ENCODE data around the gene DEPDC7.

The DEPDC7 gene

GRCh38 chr11:33052231-33052630 lies 36.6 kb downstream of the DEPDC7 start:
- no peak for DNase-seq (ENCODE audit: low spot score)
- TF ChIP-seq, protein P1, sequence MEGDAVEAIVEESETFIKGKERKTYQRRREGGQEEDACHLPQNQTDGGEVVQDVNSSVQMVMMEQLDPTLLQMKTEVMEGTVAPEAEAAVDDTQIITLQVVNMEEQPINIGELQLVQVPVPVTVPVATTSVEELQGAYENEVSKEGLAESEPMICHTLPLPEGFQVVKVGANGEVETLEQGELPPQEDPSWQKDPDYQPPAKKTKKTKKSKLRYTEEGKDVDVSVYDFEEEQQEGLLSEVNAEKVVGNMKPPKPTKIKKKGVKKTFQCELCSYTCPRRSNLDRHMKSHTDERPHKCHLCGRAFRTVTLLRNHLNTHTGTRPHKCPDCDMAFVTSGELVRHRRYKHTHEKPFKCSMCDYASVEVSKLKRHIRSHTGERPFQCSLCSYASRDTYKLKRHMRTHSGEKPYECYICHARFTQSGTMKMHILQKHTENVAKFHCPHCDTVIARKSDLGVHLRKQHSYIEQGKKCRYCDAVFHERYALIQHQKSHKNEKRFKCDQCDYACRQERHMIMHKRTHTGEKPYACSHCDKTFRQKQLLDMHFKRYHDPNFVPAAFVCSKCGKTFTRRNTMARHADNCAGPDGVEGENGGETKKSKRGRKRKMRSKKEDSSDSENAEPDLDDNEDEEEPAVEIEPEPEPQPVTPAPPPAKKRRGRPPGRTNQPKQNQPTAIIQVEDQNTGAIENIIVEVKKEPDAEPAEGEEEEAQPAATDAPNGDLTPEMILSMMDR (IDR thresholded peaks at IDR 0.05; ENCODE audit: extremely low read depth, insufficient read depth, missing control alignments) = no peak
- in situ Hi-C loops (cut with MboI; ENCODE audit: low pct_unique_long_range_greater_than_20kb, low sequenced_read_pairs, unreplicated experiment) = no loop called here

DNA sequence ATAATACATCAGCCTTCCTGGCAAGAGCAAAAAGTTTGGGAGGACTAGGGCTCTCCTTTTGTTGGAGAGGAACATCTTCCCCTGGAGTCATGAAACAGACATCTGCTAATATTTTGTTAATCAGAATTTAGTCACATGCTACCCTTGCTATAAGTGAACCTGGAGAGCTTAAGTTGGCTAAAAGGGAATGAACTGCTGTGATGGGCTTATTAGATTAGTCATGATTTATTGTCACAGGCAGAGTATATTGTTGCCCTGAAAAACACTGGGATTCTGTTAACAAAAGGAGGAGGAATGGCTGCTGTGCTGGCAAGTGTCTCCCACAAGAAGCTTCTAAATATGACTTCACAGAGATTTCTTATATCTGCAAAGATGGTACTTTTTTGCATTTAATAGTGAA lies 39.7 kb downstream of the DEPDC7 start:
- in situ Hi-C loops (cut with MboI; ENCODE audit: low pct_unique_long_range_greater_than_20kb, low sequenced_read_pairs, unreplicated experiment) = no loop called here
- DNase-seq (ENCODE audit: low spot score) = no peak
- TF ChIP-seq, protein P1 (IDR thresholded peaks at IDR 0.05; ENCODE audit: extremely low read depth, insufficient read depth, missing control alignments) = no peak

DNA sequence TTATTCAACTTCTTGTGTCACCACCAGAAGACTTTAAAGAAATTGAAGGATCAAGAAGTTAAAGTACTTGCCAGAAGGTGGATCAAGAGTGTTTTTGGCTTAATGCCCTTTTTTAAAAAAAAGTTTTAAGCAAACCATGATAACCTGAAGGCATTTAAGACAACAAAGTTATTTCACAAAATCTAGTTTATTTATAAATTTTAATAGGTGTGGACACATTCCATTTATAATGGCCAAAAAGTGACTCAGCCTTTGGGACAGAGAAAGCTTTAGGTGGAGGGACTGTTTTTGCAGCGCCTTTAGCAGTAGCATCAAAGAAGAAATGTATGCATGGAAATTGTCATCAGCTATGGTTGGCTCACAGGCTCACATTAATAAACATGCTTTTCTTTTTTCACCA lies 41.6 kb downstream of the DEPDC7 start:
- in situ Hi-C loops (cut with MboI; ENCODE audit: low pct_unique_long_range_greater_than_20kb, low sequenced_read_pairs, unreplicated experiment) = no loop called here

GRCh38 chr11:33059331-33060007 lies 43.8 kb downstream of the DEPDC7 start:
- DNase-seq (ENCODE audit: low spot score) = no peak
- in situ Hi-C loops (cut with MboI; ENCODE audit: low pct_unique_long_range_greater_than_20kb, low sequenced_read_pairs, unreplicated experiment) = no loop called here
- TF ChIP-seq, protein P1 (IDR thresholded peaks at IDR 0.05; ENCODE audit: extremely low read depth, insufficient read depth, missing control alignments) = no peak

More for the DNA sequence above, 41.6 kb downstream of the DEPDC7 start:
- TF ChIP-seq, protein P1 (IDR thresholded peaks at IDR 0.05; ENCODE audit: extremely low read depth, insufficient read depth, missing control alignments) = no peak
- no peak for DNase-seq (ENCODE audit: low spot score)

GRCh38 chr11:33060271-33060670 lies 44.6 kb downstream of the DEPDC7 start:
- in situ Hi-C loops (cut with MboI; ENCODE audit: low pct_unique_long_range_greater_than_20kb, low sequenced_read_pairs, unreplicated experiment) = no loop called here
- TF ChIP-seq, protein P1 (IDR thresholded peaks at IDR 0.05; ENCODE audit: extremely low read depth, insufficient read depth, missing control alignments) = no peak
- DNase-seq (ENCODE audit: low spot score) = no peak

- TF ChIP-seq, protein P1 (IDR thresholded peaks at IDR 0.05; ENCODE audit: extremely low read depth, insufficient read depth, missing control alignments) = no peak
- in situ Hi-C loops (cut with MboI; ENCODE audit: low pct_unique_long_range_greater_than_20kb, low sequenced_read_pairs, unreplicated experiment) = no loop called here
- no peak for DNase-seq (ENCODE audit: low spot score)
Measured at GRCh38 chr11:33062137-33062536, 46.5 kb downstream of the DEPDC7 start.

Measured in GM13977 (cell line).